ENCODE measurements around the gene PTPRN2.

DNA sequence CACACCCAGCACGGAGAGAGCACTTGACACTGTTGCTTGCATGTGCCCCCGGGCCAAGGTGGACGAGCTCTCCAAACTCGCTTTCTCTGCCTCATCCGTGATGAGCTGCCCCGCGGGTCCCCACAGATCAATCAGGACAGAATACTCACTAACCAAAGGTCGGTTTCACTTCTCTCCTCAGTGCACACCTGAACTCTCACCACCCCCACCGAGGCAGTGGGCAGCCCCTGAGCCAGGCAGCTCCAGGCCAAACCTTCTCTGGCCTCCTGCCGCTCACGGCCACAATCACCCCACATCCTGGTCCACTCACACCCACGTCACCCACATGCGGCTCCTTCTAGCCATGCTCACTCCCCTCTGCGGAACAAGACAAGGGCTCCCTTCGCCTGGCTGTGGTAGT, 806.9 kb downstream of the PTPRN2 start:
- TF ChIP-seq CTCF (conservative IDR thresholded peaks at IDR 0.05; ENCODE audit: low read depth, low read length), result no peak
- TF ChIP-seq EZH2 (IDR thresholded peaks at IDR 0.05; ENCODE audit: borderline replicate concordance, low read depth, low read length, poor library complexity, severe bottlenecking), result no peak

Measured in A673 (cell line).